NOMO-1 treated with DMSO at 0.1 percent for 48 hours (cell line): ENCODE data around the gene GNG7.

ENCODE experiments used
- DNase-seq: peaks from one replicate; lab custom pipeline; 2025; ENCODE audit not compliant: unreplicated experiment; lab: John Stamatoyannopoulos, UW

Gene GNG7

GRCh38 chr19:2492870-2493269 is 209.6 kb downstream of the GNG7 start:
- no peak for DNase-seq

- no peak for DNase-seq
Measured at GRCh38 chr19:2491130-2491801, 211.2 kb downstream of the GNG7 start.

- DNase-seq, result no peak
Measured at GRCh38 chr19:2490659-2491058, 211.8 kb downstream of the GNG7 start.

- peak; percentile 44 for DNase-seq
Measured at GRCh38 chr19:2488942-2489731, 213.4 kb downstream of the GNG7 start.

- no peak for DNase-seq
Measured at GRCh38 chr19:2488405-2488941, 214.0 kb downstream of the GNG7 start.

GRCh38 chr19:2487842-2488241 is 214.7 kb downstream of the GNG7 start:
- no peak for DNase-seq

- no peak for DNase-seq
Measured at GRCh38 chr19:2487090-2487489, 215.4 kb downstream of the GNG7 start.

GRCh38 chr19:2485428-2485827 is 217.1 kb downstream of the GNG7 start:
- no peak for DNase-seq

GRCh38 chr19:2484178-2484937 is 218.1 kb downstream of the GNG7 start:
- no peak for DNase-seq

GRCh38 chr19:2483484-2484151 is 218.9 kb downstream of the GNG7 start:
- DNase-seq, result no peak

GRCh38 chr19:2483084-2483483 is 219.4 kb downstream of the GNG7 start:
- DNase-seq, result no peak

- no peak for DNase-seq
Measured at GRCh38 chr19:2482354-2483038, 220.0 kb downstream of the GNG7 start.

GRCh38 chr19:2481466-2481865 is 221.0 kb downstream of the GNG7 start:
- no peak for DNase-seq

GRCh38 chr19:2479556-2480194 is 222.8 kb downstream of the GNG7 start:
- DNase-seq, result no peak

GRCh38 chr19:2478756-2479555 is 223.5 kb downstream of the GNG7 start:
- DNase-seq, result peak; percentile 72

- peak; percentile 97 for DNase-seq
Measured at GRCh38 chr19:2478278-2478755, 224.2 kb downstream of the GNG7 start.

GRCh38 chr19:2477732-2478191 is 224.7 kb downstream of the GNG7 start:
- no peak for DNase-seq

GRCh38 chr19:2477141-2477710 is 225.3 kb downstream of the GNG7 start:
- no peak for DNase-seq
